ENCODE measurements around the gene ABCD1.
A peak's percentile ranks its signal among the peaks of the same experiment; 100 is the strongest.
"Not testable (repeated sequence)": the region's sequence is repeated elsewhere in the genome, so short reads cannot be mapped to it uniquely, and the experiment has no call there.

The ABCD1 gene

GRCh38 chrX:153714256-153714655, 10.4 kb upstream of the ABCD1 start:
- DNase-seq: no peak

- DNase-seq: no peak
Measured at GRCh38 chrX:153717445-153717844, 7.2 kb upstream of the ABCD1 start.

GRCh38 chrX:153719238-153719637, 5.4 kb upstream of the ABCD1 start:
- DNase-seq: no peak

- no peak for DNase-seq
Measured at GRCh38 chrX:153719701-153720100, 5.0 kb upstream of the ABCD1 start.

GRCh38 chrX:153722704-153723350, 1.8 kb upstream of the ABCD1 start:
- DNase-seq: no peak

- no peak for DNase-seq
Measured at GRCh38 chrX:153723351-153724251, 1.1 kb upstream of the ABCD1 start.

GRCh38 chrX:153725039-153725831, 579 bp downstream of the ABCD1 start:
- no peak for DNase-seq

GRCh38 chrX:153725832-153726285, 1.2 kb downstream of the ABCD1 start:
- DNase-seq: no peak

GRCh38 chrX:153726286-153727122, 1.8 kb downstream of the ABCD1 start:
- DNase-seq: no peak

- peak; percentile 52 for DNase-seq
Measured at GRCh38 chrX:153727123-153727931, 2.7 kb downstream of the ABCD1 start.

- no peak for DNase-seq
Measured at GRCh38 chrX:153728095-153728494, 3.4 kb downstream of the ABCD1 start.

- no peak for DNase-seq
Measured at GRCh38 chrX:153728951-153729631, 4.4 kb downstream of the ABCD1 start.

- DNase-seq: not testable (repeated sequence)
Measured at GRCh38 chrX:153730115-153730514, 5.5 kb downstream of the ABCD1 start.

- DNase-seq: no peak
Measured at GRCh38 chrX:153731117-153731844, 6.6 kb downstream of the ABCD1 start.

GRCh38 chrX:153731845-153732215, 7.2 kb downstream of the ABCD1 start:
- no peak for DNase-seq

GRCh38 chrX:153732401-153732800, 7.7 kb downstream of the ABCD1 start:
- no peak for DNase-seq

- no peak for DNase-seq
Measured at GRCh38 chrX:153733651-153734240, 9.1 kb downstream of the ABCD1 start.

GRCh38 chrX:153734871-153735270, 10.2 kb downstream of the ABCD1 start:
- no peak for DNase-seq

GRCh38 chrX:153735274-153735673, 10.6 kb downstream of the ABCD1 start:
- DNase-seq: no peak
